Lower lobe of right lung (tissue), 2 donors: Measurements from ENCODE around the gene PLS3. TPM values are rescaled to one million over a fixed set of nuclear protein-coding genes. Genes with fewer than 3 reads are reported as not detected.

Experiments
- ATAC-seq, 2 donors: fragments of 200-7000 bp; cut with Tn5 transposase; one replicate each; pipeline ENCODE4 v1.9.1; 2020 to 2022; ENCODE audit warnings: mild to moderate bottlenecking in 2 of 2, moderate library complexity in 2 of 2
- DNase-seq: peaks from one replicate; pipeline ENCODE4 v3.0.0-alpha.2; 2020
- H3K27ac ChIP-seq: fragments of 200-600 bp; one replicate; pipeline ENCODE4 v1.8.0; 2022
- H3K27me3 ChIP-seq: fragments of 200-600 bp; one replicate; pipeline ENCODE4 v1.8.0; 2022; ENCODE audit warnings: low read depth
- H3K36me3 ChIP-seq: fragments of 200-600 bp; one replicate; pipeline ENCODE4 v1.8.0; 2022; ENCODE audit warnings: mild to moderate bottlenecking
- H3K4me1 ChIP-seq: fragments of 200-600 bp; one replicate; pipeline ENCODE4 v1.8.0; 2022
- H3K4me3 ChIP-seq: fragments of 200-600 bp; one replicate; pipeline ENCODE4 v1.8.0; 2022; ENCODE audit warnings: mild to moderate bottlenecking
- H3K9me3 ChIP-seq: fragments of 200-600 bp; one replicate; pipeline ENCODE4 v1.8.0; 2022
- intact Hi-C: fragments of 100-400 bp; cut with DNase I; formaldehyde crosslinking; loops from one replicate; pipeline ENCODE4 v1.11.0; 2022
- total RNA-seq: library from RNA; stranded (reverse); fragmentation: NEBNext Ultra II Directional; extraction: Animal tissue kit (Norgen Biotek cat#: 25700); gene quantifications from one replicate; pipeline ENCODE4 v1.2.1, GENCODE V29; 2021
- TF ChIP-seq, protein P1 (sequence below): fragments of 200-600 bp; IDR thresholded peaks from one replicate; pipeline ENCODE4 v1.8.0; 2022; ENCODE audit warnings: antibody characterized with exemption, mild to moderate bottlenecking
- donor health status: DM: no; HTN: yes; CAD: no; lungs with severe emphysema.

The PLS3 gene
- total RNA-seq, 1 donor from 2014 or later: 138 TPM

DNA sequence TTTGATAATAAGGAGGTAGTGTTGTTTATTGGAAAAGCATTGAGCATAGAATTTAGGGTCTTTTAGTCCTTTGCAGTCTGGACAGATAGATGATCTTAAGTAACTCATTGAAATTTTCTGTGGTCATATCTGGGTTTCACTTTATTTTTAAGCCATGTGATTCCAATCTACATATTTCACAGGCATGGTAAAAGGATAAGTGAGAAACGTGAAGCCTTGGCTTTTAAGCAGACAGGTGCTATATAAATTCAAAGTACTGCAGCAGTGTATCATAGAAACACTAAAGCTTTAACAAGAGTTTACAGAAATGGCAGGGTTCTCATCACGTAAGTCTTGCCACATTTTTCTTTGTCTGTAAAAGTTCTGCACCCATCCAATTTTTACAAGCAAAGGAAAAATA, 4.9 kb downstream of the PLS3 start:
- ATAC-seq: no peak
- H3K4me3 ChIP-seq: no peak overlapping the region
- no peaks in the 10 kb centered on the region for H3K36me3 ChIP-seq
- H3K27me3 ChIP-seq: no peaks in the 10 kb centered on the region
- intact Hi-C loops: no loop called here
- H3K4me1 ChIP-seq: peaks cover 9% of the 10 kb centered on the region
- TF ChIP-seq, protein P1, sequence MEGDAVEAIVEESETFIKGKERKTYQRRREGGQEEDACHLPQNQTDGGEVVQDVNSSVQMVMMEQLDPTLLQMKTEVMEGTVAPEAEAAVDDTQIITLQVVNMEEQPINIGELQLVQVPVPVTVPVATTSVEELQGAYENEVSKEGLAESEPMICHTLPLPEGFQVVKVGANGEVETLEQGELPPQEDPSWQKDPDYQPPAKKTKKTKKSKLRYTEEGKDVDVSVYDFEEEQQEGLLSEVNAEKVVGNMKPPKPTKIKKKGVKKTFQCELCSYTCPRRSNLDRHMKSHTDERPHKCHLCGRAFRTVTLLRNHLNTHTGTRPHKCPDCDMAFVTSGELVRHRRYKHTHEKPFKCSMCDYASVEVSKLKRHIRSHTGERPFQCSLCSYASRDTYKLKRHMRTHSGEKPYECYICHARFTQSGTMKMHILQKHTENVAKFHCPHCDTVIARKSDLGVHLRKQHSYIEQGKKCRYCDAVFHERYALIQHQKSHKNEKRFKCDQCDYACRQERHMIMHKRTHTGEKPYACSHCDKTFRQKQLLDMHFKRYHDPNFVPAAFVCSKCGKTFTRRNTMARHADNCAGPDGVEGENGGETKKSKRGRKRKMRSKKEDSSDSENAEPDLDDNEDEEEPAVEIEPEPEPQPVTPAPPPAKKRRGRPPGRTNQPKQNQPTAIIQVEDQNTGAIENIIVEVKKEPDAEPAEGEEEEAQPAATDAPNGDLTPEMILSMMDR: no peak
- DNase-seq: no peak
- H3K27ac ChIP-seq: no peak overlapping the region
- H3K9me3 ChIP-seq: no peaks in the 10 kb centered on the region

DNA sequence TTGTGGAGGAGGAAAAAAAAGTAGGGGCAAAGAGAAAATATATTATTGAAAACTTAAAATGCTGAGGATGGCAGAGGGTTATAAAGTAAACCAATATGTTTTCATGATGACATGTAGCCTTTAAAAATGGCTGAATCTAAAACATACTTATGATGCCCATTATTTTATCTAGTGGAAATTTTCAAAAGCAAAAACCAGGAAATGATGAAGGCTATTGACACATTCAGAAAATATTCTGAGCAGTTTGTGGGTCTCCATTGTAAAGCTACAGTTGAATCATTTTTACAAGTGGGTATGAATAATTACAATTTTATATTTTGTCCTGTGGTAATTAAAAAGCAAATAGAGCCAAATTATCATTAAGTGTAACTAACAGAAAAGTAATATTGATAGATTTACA, 10.7 kb downstream of the PLS3 start:
- H3K36me3 ChIP-seq: no peaks in the 10 kb centered on the region
- DNase-seq: no peak
- TF ChIP-seq, protein P1: no peak
- H3K9me3 ChIP-seq: no peaks in the 10 kb centered on the region
- intact Hi-C loops: no loop called here
- no peaks in the 10 kb centered on the region for H3K4me1 ChIP-seq
- H3K4me3 ChIP-seq: no peak overlapping the region
- H3K27me3 ChIP-seq: no peaks in the 10 kb centered on the region
- H3K27ac ChIP-seq: no peak overlapping the region
- no peak for ATAC-seq

DNA sequence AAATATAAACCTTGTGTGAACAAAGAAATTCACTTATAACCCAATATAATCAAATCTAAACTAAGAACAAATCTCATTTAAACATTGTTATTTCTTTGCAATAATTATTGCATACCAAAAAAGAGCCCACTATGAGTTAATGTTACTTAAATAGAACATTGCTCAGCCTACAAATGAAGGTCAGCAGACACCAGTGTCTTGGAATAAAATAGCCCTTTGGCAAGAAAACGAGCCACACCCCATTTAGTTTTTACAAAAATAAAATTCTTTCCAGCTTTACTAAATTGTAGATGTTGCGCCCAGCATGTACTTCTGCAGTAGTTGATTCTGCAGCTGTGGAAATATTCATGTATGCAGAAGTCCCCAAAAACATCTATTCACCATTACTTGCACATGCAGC, 12.2 kb downstream of the PLS3 start:
- Histone ChIP-seq H3K4me1 (no peaks in the 10 kb centered on the region), H3K27me3 (no peaks in the 10 kb centered on the region), H3K4me3 (no peak overlapping the region), H3K9me3 (no peaks in the 10 kb centered on the region), H3K27ac (no peak overlapping the region), H3K36me3 (no peaks in the 10 kb centered on the region)
- intact Hi-C loops: no loop called here
- TF ChIP-seq, protein P1: no peak
- DNase-seq (no peak), ATAC-seq (no peak)

DNA sequence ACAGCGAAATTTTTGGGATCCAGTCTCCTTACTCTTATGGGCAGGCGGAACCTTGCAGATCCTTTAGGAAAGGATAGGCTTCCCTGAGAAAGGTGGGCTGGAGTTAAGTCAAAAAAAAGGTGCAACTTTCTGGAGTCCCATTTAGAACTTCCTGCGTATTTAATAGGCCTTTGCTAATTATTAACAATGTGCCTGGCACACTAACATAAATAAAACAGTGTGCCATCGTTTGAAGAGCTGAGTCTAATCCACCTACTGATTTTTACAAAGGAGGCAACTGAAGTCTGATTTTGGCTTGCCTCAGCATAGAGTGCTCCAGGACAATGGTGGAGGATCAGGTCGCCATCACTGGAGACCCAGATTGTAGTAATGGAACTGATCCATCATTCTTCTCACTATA, 15.7 kb downstream of the PLS3 start:
- ATAC-seq (no peak), DNase-seq (no peak)
- H3K27ac ChIP-seq: no peak overlapping the region
- H3K27me3 ChIP-seq: no peaks in the 10 kb centered on the region
- H3K36me3 ChIP-seq: no peaks in the 10 kb centered on the region
- no peak overlapping the region for H3K4me3 ChIP-seq
- TF ChIP-seq, protein P1: no peak
- H3K9me3 ChIP-seq: no peaks in the 10 kb centered on the region
- intact Hi-C loops: no loop called here
- H3K4me1 ChIP-seq: no peaks in the 10 kb centered on the region

DNA sequence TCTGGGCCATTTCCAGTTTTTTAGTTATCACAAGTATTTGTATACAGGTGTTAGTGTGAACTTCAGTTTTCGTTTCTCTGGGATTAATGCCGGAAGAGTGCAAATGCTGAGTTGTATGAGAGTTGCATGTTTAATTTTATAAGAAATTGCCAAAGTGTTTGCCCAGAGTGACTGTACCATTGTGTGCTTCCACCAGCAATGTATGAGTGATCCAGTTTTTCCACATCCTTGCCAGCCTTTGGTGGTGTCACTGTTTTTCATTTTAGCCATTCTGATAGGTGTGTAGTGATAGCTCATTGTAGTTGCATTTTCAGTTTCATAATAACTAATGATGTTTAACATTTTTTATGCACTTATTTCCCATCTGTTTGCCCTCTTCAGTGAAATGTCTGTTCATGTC, 18.4 kb downstream of the PLS3 start:
- ATAC-seq: no peak
- H3K4me1 ChIP-seq: peaks cover 23% of the 10 kb centered on the region
- no peak overlapping the region for H3K27ac ChIP-seq
- no peak overlapping the region for H3K4me3 ChIP-seq
- TF ChIP-seq, protein P1: no peak
- no peaks in the 10 kb centered on the region for H3K27me3 ChIP-seq
- H3K9me3 ChIP-seq: no peaks in the 10 kb centered on the region
- intact Hi-C loops: no loop called here
- DNase-seq: no peak
- H3K36me3 ChIP-seq: no peaks in the 10 kb centered on the region

DNA sequence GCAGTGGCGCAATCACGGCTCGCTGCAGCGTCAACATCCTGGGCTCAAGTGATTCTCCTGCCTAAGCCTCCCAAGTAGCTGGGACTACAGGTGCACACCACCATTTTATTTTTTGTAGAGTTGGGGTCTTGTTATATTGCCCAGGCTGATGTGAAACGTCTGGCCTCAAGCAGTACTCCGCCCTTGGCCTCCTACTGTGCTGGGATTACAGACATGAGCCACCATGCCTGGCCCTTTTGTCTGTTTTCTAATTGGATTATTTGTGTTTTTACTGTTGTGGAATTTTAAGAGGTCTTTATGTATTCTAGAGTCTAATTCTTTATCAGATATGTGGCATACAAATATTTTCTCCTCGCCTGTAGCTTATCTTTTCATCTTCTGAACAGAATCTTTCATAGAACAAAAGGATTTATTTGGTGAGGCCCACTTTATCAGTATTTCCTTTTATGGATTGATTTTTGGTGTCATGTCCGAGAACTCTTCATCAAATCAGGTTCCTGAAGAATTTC, 18.9 kb downstream of the PLS3 start:
- TF ChIP-seq, protein P1: no peak
- no peaks in the 10 kb centered on the region for H3K36me3 ChIP-seq
- no peaks in the 10 kb centered on the region for H3K27me3 ChIP-seq
- no peak for DNase-seq
- intact Hi-C loops: no loop called here
- peaks cover 27% of the 10 kb centered on the region for H3K4me1 ChIP-seq
- ATAC-seq: no peak
- H3K27ac ChIP-seq: no peak overlapping the region
- H3K4me3 ChIP-seq: no peak overlapping the region
- no peaks in the 10 kb centered on the region for H3K9me3 ChIP-seq
